ENCODE measurements around the gene TNC. TPM values are rescaled to one million over a fixed set of nuclear protein-coding genes. Genes with fewer than 3 reads are reported as not detected.

Gene TNC
- total RNA-seq, 1 donor from 2014 or later = 95.2 TPM

- no peaks in the 10 kb centered on the region for H3K4me1 Mint-ChIP-seq (ENCODE audit: unreplicated experiment)
- TF ChIP-seq, protein P1, sequence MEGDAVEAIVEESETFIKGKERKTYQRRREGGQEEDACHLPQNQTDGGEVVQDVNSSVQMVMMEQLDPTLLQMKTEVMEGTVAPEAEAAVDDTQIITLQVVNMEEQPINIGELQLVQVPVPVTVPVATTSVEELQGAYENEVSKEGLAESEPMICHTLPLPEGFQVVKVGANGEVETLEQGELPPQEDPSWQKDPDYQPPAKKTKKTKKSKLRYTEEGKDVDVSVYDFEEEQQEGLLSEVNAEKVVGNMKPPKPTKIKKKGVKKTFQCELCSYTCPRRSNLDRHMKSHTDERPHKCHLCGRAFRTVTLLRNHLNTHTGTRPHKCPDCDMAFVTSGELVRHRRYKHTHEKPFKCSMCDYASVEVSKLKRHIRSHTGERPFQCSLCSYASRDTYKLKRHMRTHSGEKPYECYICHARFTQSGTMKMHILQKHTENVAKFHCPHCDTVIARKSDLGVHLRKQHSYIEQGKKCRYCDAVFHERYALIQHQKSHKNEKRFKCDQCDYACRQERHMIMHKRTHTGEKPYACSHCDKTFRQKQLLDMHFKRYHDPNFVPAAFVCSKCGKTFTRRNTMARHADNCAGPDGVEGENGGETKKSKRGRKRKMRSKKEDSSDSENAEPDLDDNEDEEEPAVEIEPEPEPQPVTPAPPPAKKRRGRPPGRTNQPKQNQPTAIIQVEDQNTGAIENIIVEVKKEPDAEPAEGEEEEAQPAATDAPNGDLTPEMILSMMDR (conservative IDR thresholded peaks at IDR 0.05) = no peak
- no peak for DNase-seq (ENCODE audit: extremely low spot score, unreplicated experiment)
- H3K27ac Mint-ChIP-seq = no peak overlapping the region
- H3K36me3 Mint-ChIP-seq = peaks cover 20% of the 10 kb centered on the region
- H3K9me3 Mint-ChIP-seq = no peaks in the 10 kb centered on the region
- no peak overlapping the region for H3K4me3 Mint-ChIP-seq
- no peaks in the 10 kb centered on the region for H3K27me3 Mint-ChIP-seq
Observed at GRCh38 chr9:115022760-115023434, 95.1 kb downstream of the TNC start.

- TF ChIP-seq, protein P1 (conservative IDR thresholded peaks at IDR 0.05) = no peak
- Mint-ChIP-seq H3K36me3 (peaks cover 14% of the 10 kb centered on the region), H3K27ac (no peak overlapping the region), H3K9me3 (no peaks in the 10 kb centered on the region), H3K4me3 (no peak overlapping the region), H3K27me3 (peaks cover 6% of the 10 kb centered on the region), H3K4me1 (ENCODE audit: unreplicated experiment) (peaks cover 14% of the 10 kb centered on the region)
- no peak for DNase-seq (ENCODE audit: extremely low spot score, unreplicated experiment)
Observed at GRCh38 chr9:115018547-115019435, 99.2 kb downstream of the TNC start.

- Mint-ChIP-seq H3K27me3 (peaks cover 9% of the 10 kb centered on the region), H3K4me3 (no peak overlapping the region), H3K27ac (no peak overlapping the region), H3K36me3 (peaks cover 5% of the 10 kb centered on the region), H3K9me3 (no peaks in the 10 kb centered on the region), H3K4me1 (ENCODE audit: unreplicated experiment) (peaks cover 15% of the 10 kb centered on the region)
- TF ChIP-seq, protein P1 (conservative IDR thresholded peaks at IDR 0.05) = no peak
- no peak for DNase-seq (ENCODE audit: extremely low spot score, unreplicated experiment)
Observed at GRCh38 chr9:115016344-115016743, 101.6 kb downstream of the TNC start.

DNA sequence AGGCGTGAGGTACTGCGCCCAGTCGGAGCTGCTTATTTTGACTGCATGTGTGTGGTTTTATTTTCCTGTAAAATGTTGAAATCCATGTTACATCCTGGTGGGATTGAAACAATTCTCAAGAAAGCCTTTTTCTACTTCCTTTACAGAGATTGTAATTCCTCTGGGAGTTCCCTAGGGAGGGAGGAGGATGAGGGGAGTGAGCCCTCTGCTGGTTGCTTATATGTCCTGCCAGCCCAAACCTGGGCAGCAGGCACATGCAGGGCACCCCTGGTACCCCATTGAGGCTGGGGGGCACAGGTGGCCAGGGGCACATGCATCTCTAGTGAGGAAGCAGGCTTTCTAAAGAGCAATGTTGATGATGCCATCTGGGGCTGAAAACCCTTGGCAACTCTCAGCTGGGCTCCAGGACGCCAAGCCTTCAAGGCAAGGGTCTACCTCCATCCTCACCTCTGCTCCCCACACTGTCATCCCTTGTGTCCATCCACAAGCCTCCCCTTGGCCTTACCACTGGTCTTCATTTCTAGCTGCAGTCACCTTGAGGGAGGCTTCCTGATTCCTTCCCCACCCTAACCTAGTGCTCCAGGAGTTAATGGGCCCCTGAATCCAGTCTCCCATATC is 102.8 kb downstream of the TNC start:
- Mint-ChIP-seq H3K27ac (no peak overlapping the region), H3K9me3 (no peaks in the 10 kb centered on the region), H3K27me3 (peaks cover 9% of the 10 kb centered on the region), H3K4me1 (ENCODE audit: unreplicated experiment) (peaks cover 24% of the 10 kb centered on the region), H3K36me3 (no peaks in the 10 kb centered on the region), H3K4me3 (no peak overlapping the region)
- TF ChIP-seq, protein P1 (conservative IDR thresholded peaks at IDR 0.05) = peak; percentile 69
- DNase-seq (ENCODE audit: extremely low spot score, unreplicated experiment) = no peak

DNA sequence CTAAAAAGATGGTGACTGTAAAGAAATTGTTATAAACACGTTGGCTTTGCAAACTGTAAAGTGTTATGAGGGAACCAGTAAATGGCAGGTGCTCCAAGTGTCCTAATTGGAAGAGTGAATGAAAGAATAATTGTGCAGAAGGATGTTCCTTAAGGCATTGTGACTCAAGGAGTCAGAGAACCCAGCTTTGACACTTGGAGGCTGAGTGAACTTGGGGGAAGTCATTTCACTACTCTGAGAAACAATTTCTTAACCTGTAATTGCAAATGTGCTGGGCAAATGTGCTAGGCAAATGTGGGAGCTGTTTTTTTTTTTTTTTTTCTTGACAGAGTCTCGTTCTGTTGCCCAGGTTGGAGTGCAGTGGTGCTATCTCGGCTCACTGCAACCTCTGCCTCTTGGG is 103.5 kb downstream of the TNC start:
- Mint-ChIP-seq H3K4me1 (ENCODE audit: unreplicated experiment) (peaks cover 24% of the 10 kb centered on the region), H3K27ac (peak overlapping the region; percentile 61), H3K27me3 (peaks cover 12% of the 10 kb centered on the region), H3K9me3 (no peaks in the 10 kb centered on the region), H3K36me3 (no peaks in the 10 kb centered on the region), H3K4me3 (no peak overlapping the region)
- DNase-seq (ENCODE audit: extremely low spot score, unreplicated experiment) = no peak
- TF ChIP-seq, protein P1 (conservative IDR thresholded peaks at IDR 0.05) = no peak

Data from type B pancreatic cell (in vitro differentiated cells).